ENCODE measurements around the gene DNPH1. TPM values are rescaled to one million over a fixed set of nuclear protein-coding genes. Genes with fewer than 3 reads are reported as not detected.

Gene DNPH1
- total and polyA plus RNA-seq, 4 experiments from 2014 or later, result 32.8 to 159 (median 64.1) TPM

GRCh38 chr6:43188426-43188825 is 40.9 kb downstream of the DNPH1 start:
- peaks cover 29 to 49% (median 36%) of the 10 kb centered on the region in 4 donors for H3K4me1 Mint-ChIP-seq
- peaks cover 38 to 52% of the 10 kb centered on the region in 2 donors for H3K36me3 Mint-ChIP-seq
- no peaks in the 10 kb centered on the region for H3K9me3 ChIP-seq (ENCODE audit: control insufficient read depth in 1 of 2, low read length in 2 of 2)
- H3K27me3 Mint-ChIP-seq, result no peaks in the 10 kb centered on the region
- POLR2A ChIA-PET (ENCODE audit: partially characterized antibody), result interaction anchor here (0.7 to 1.5 kb wide), 3 partner anchors 35 to 1393 kb away, joined by 3 to 5 read pairs (median 5); no protein-coding TSS in a partner anchor
- CTCF ChIA-PET (ENCODE audit: partially characterized antibody), result no interaction called here
- no peaks in the 10 kb centered on the region for H3K9me3 Mint-ChIP-seq
- no peak overlapping the region for H3K4me3 ChIP-seq (ENCODE audit: low read length in 2 of 2)
- H3K27ac Mint-ChIP-seq, result peak overlapping the region in 1 of 7 donors; percentile 24
- H3K36me3 ChIP-seq (ENCODE audit: insufficient read depth, low read length), result peaks cover 31% of the 10 kb centered on the region
- no peak overlapping the region for H3K4me3 Mint-ChIP-seq
- intact Hi-C loops (cut with micrococcal nuclease), result no loop called here
- DNase-seq, result no peak
- H3K27me3 ChIP-seq (ENCODE audit: insufficient read depth, low read length), result no peaks in the 10 kb centered on the region
- H3K4me1 ChIP-seq (ENCODE audit: insufficient read depth, low read length), result peaks cover 38% of the 10 kb centered on the region
- H3K27ac ChIP-seq (ENCODE audit: low read depth, low read length), result no peak overlapping the region

- intact Hi-C loops (cut with micrococcal nuclease), result no loop called here
- POLR2A ChIA-PET (ENCODE audit: partially characterized antibody), result interaction anchor here (1.0 to 1.5 kb wide), 2 partner anchors 13 to 36 kb away, joined by 3 to 5 read pairs; no protein-coding TSS in a partner anchor
- Mint-ChIP-seq H3K27me3 (no peaks in the 10 kb centered on the region), H3K27ac (peak overlapping the region in 3 of 7 donors; percentile 28 to 51 (median 31)), H3K9me3 (no peaks in the 10 kb centered on the region), H3K4me1 (peaks cover 35 to 55% (median 42%) of the 10 kb centered on the region in 4 donors), H3K4me3 (no peak overlapping the region), H3K36me3 (peaks cover 32 to 49% of the 10 kb centered on the region in 2 donors)
- no peak for DNase-seq
- H3K27ac ChIP-seq (ENCODE audit: low read depth, low read length), result no peak overlapping the region
- H3K4me3 ChIP-seq (ENCODE audit: low read length in 2 of 2), result no peak overlapping the region
- peaks cover 44% of the 10 kb centered on the region for H3K4me1 ChIP-seq (ENCODE audit: insufficient read depth, low read length)
- CTCF ChIA-PET (ENCODE audit: partially characterized antibody), result no interaction called here
- no peaks in the 10 kb centered on the region for H3K9me3 ChIP-seq (ENCODE audit: control insufficient read depth in 1 of 2, low read length in 2 of 2)
- H3K36me3 ChIP-seq (ENCODE audit: insufficient read depth, low read length), result peaks cover 26% of the 10 kb centered on the region
- H3K27me3 ChIP-seq (ENCODE audit: insufficient read depth, low read length), result no peaks in the 10 kb centered on the region
Observed at GRCh38 chr6:43187821-43188220, 41.5 kb downstream of the DNPH1 start.

- Mint-ChIP-seq H3K9me3 (no peaks in the 10 kb centered on the region), H3K27me3 (no peaks in the 10 kb centered on the region), H3K27ac (peak overlapping the region in 4 of 7 donors; percentile 57 to 70 (median 62)), H3K4me3 (no peak overlapping the region), H3K36me3 (peaks cover 28 to 52% of the 10 kb centered on the region in 2 donors), H3K4me1 (peaks cover 38 to 63% (median 49%) of the 10 kb centered on the region in 4 donors)
- H3K4me3 ChIP-seq (ENCODE audit: low read length in 2 of 2), result no peak overlapping the region
- CTCF ChIA-PET (ENCODE audit: partially characterized antibody), result no interaction called here
- peaks cover 24% of the 10 kb centered on the region for H3K36me3 ChIP-seq (ENCODE audit: insufficient read depth, low read length)
- H3K27me3 ChIP-seq (ENCODE audit: insufficient read depth, low read length), result no peaks in the 10 kb centered on the region
- intact Hi-C loops (cut with micrococcal nuclease), result no loop called here
- H3K9me3 ChIP-seq (ENCODE audit: control insufficient read depth in 1 of 2, low read length in 2 of 2), result no peaks in the 10 kb centered on the region
- H3K27ac ChIP-seq (ENCODE audit: low read depth, low read length), result no peak overlapping the region
- no peak for DNase-seq
- POLR2A ChIA-PET (ENCODE audit: partially characterized antibody), result interaction anchor here (2.5 kb wide), 1 partner anchor 15 kb away, joined by 13 read pairs; the partner anchor contains the start of gene SRF
- H3K4me1 ChIP-seq (ENCODE audit: insufficient read depth, low read length), result peaks cover 50% of the 10 kb centered on the region
Observed at GRCh38 chr6:43186706-43187105, 42.6 kb downstream of the DNPH1 start.

- H3K27ac ChIP-seq (ENCODE audit: low read depth, low read length), result no peak overlapping the region
- intact Hi-C loops (cut with micrococcal nuclease), result no loop called here
- H3K4me1 Mint-ChIP-seq, result peaks cover 44 to 70% (median 55%) of the 10 kb centered on the region in 4 donors
Observed at GRCh38 chr6:43186019-43186418, 43.3 kb downstream of the DNPH1 start.

GRCh38 chr6:43185391-43185985 is 43.8 kb downstream of the DNPH1 start:
- Mint-ChIP-seq H3K9me3 (no peaks in the 10 kb centered on the region), H3K27ac (peak overlapping the region; percentile 50 to 85 (median 74)), H3K27me3 (no peaks in the 10 kb centered on the region), H3K4me3 (peak overlapping the region in 7 of 8 donors; percentile 3 to 70 (median 46)), H3K4me1 (peaks cover 43 to 68% (median 56%) of the 10 kb centered on the region in 4 donors), H3K36me3 (peaks cover 25 to 52% of the 10 kb centered on the region in 2 donors)
- Histone ChIP-seq H3K27ac (ENCODE audit: low read depth, low read length) (peak overlapping the region; percentile 18), H3K4me1 (ENCODE audit: insufficient read depth, low read length) (peaks cover 61% of the 10 kb centered on the region), H3K36me3 (ENCODE audit: insufficient read depth, low read length) (peaks cover 24% of the 10 kb centered on the region), H3K9me3 (ENCODE audit: control insufficient read depth in 1 of 2, low read length in 2 of 2) (no peaks in the 10 kb centered on the region), H3K4me3 (ENCODE audit: low read length in 2 of 2) (no peak overlapping the region), H3K27me3 (ENCODE audit: insufficient read depth, low read length) (no peaks in the 10 kb centered on the region)
- DNase-seq, result peak in 4 of 5 donors; percentile 40 to 62 (median 49)
- ChIA-PET CTCF (ENCODE audit: partially characterized antibody) (no interaction called here), POLR2A (ENCODE audit: partially characterized antibody) (interaction anchor here (0.5 to 2.5 kb wide), 5 partner anchors 11 to 256 kb away, joined by 3 to 13 read pairs (median 4); partner anchors contain the start of genes CNPY3 and SRF)
- intact Hi-C loops (cut with micrococcal nuclease), result no loop called here

More at GRCh38 chr6:43186019-43186418, 43.3 kb downstream of the DNPH1 start:
- no peak overlapping the region for H3K4me3 Mint-ChIP-seq
- no peak for DNase-seq
- ChIA-PET POLR2A (ENCODE audit: partially characterized antibody) (interaction anchor here (0.5 to 2.5 kb wide), 4 partner anchors 12 to 257 kb away, joined by 4 to 13 read pairs (median 8); partner anchors contain the start of genes CNPY3 and SRF), CTCF (ENCODE audit: partially characterized antibody) (no interaction called here)
- H3K36me3 Mint-ChIP-seq, result peaks cover 26 to 55% of the 10 kb centered on the region in 2 donors
- Histone ChIP-seq H3K36me3 (ENCODE audit: insufficient read depth, low read length) (peaks cover 24% of the 10 kb centered on the region), H3K9me3 (ENCODE audit: control insufficient read depth in 1 of 2, low read length in 2 of 2) (no peaks in the 10 kb centered on the region), H3K27me3 (ENCODE audit: insufficient read depth, low read length) (no peaks in the 10 kb centered on the region), H3K4me3 (ENCODE audit: low read length in 2 of 2) (no peak overlapping the region), H3K4me1 (ENCODE audit: insufficient read depth, low read length) (peaks cover 57% of the 10 kb centered on the region)
- H3K9me3 Mint-ChIP-seq, result no peaks in the 10 kb centered on the region
- H3K27me3 Mint-ChIP-seq, result no peaks in the 10 kb centered on the region
- H3K27ac Mint-ChIP-seq, result peak overlapping the region in 3 of 7 donors; percentile 59 to 70 (median 64)

- intact Hi-C loops (cut with micrococcal nuclease), result no loop called here
- no peaks in the 10 kb centered on the region for H3K9me3 ChIP-seq (ENCODE audit: control insufficient read depth in 1 of 2, low read length in 2 of 2)
- no peaks in the 10 kb centered on the region for H3K9me3 Mint-ChIP-seq
- H3K27ac Mint-ChIP-seq, result peak overlapping the region in 5 of 7 donors; percentile 36 to 92 (median 66)
- no peaks in the 10 kb centered on the region for H3K27me3 ChIP-seq (ENCODE audit: insufficient read depth, low read length)
- no peak overlapping the region for H3K27ac ChIP-seq (ENCODE audit: low read depth, low read length)
- POLR2A ChIA-PET (ENCODE audit: partially characterized antibody), result interaction anchor here (0.5 to 2.5 kb wide), 4 partner anchors 9 to 239 kb away, joined by 3 to 13 read pairs (median 8); partner anchors contain the start of gene SRF
- peaks cover 26% of the 10 kb centered on the region for H3K36me3 ChIP-seq (ENCODE audit: insufficient read depth, low read length)
- H3K4me3 Mint-ChIP-seq, result peak overlapping the region in 7 of 8 donors; percentile 10 to 48 (median 37)
- no peaks in the 10 kb centered on the region for H3K27me3 Mint-ChIP-seq
- peaks cover 57% of the 10 kb centered on the region for H3K4me1 ChIP-seq (ENCODE audit: insufficient read depth, low read length)
- peaks cover 40 to 65% (median 52%) of the 10 kb centered on the region in 4 donors for H3K4me1 Mint-ChIP-seq
- CTCF ChIA-PET (ENCODE audit: partially characterized antibody), result interaction anchor here (1.1 kb wide), 1 partner anchor 10 kb away, joined by 3 read pairs; no protein-coding TSS in a partner anchor
- peaks cover 25 to 46% of the 10 kb centered on the region in 2 donors for H3K36me3 Mint-ChIP-seq
- H3K4me3 ChIP-seq (ENCODE audit: low read length in 2 of 2), result no peak overlapping the region
- DNase-seq, result no peak
Observed at GRCh38 chr6:43184268-43184985, 44.9 kb downstream of the DNPH1 start.
